Skin epidermis (tissue), 12 donors: ENCODE measurements around the gene AQP10.
"Not testable (repeated sequence)": the region's sequence is repeated elsewhere in the genome, so short reads cannot be mapped to it uniquely, and the experiment has no call there.

Experiments used
- H3K27ac ChIP-seq, 21 experiments: fragments of 200-600 bp; sonication (generic) in 11 of 21; one replicate each; pipeline ENCODE4 v1.5.0; 2020; ENCODE audit warnings: mild to moderate bottlenecking in 3 of 21, inconsistent platforms in 2 of 21, moderate library complexity in 2 of 21
- H3K4me3 ChIP-seq, 7 experiments: fragments of 200-600 bp; sonication (generic) in 2 of 7; one replicate each; pipeline ENCODE4 v1.5.0; 2020; ENCODE audit warnings: inconsistent platforms in 2 of 7, mild to moderate bottlenecking in 2 of 7, moderate library complexity in 1 of 7

AQP10 gene

GRCh38 chr1:154361357-154361756 is 40.5 kb downstream of the AQP10 start:
- no peak overlapping the region for H3K4me3 ChIP-seq
- no peak overlapping the region for H3K27ac ChIP-seq

- H3K27ac ChIP-seq: no peak overlapping the region
- no peak overlapping the region for H3K4me3 ChIP-seq
Measured at GRCh38 chr1:154371436-154371835, 50.5 kb downstream of the AQP10 start.

- not testable (repeated sequence) for H3K27ac ChIP-seq, H3K4me3 ChIP-seq
Measured at GRCh38 chr1:154373777-154374357, 53.0 kb downstream of the AQP10 start.
